Fibroblast of skin of left quadriceps (primary cell): ENCODE measurements around the gene SLC22A31.
"Not testable (repeated sequence)": the region's sequence is repeated elsewhere in the genome, so short reads cannot be mapped to it uniquely, and the experiment has no call there.

Source experiments
- DNase-seq, 2 experiments: peaks; one replicate each; pipeline ENCODE4 v3.0.0-alpha.2; 2013; ENCODE audit warnings: low read depth in 2 of 2

The SLC22A31 gene

DNA sequence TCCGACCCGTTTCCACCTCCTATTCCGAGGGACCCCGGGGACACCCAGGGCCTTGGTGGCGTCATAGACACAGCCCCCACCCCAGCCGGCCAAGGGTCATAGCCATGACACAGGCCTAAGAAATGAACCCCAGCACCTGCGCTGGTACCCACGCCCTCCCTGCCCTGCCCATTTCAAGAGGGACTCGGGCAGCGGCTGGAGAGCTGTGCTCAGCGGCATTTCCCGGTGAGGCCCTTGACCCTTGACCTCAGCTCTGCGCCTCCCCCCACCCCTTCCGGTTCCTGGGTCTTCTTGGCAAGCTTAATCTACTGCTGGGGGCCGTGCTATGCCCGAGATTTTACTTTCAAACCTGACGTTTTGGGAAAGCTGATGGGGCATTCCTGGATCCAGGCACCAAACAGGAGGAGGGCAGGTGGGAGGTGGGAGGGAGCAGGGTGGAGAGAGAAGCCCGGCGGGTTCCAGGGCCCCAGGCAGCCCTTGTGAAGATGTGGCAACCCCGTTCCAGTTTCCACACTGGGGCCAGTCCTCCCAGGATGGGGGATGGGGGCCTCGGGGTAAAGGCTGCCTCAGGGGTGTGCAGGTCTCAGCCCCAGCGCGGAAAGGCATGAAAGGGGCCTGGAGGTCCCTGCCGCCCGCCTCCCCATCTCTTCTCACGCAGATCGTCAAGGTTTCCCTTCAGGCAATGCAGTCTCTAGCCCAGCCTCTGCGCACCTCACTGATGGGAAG, at the start of gene SLC22A31:
Gene SLC22A31 (minus strand): TSS at position 414 of the 726 bp plus-strand sequence. CDS start 36 bp downstream, at position 378.
- no peak for DNase-seq

DNA sequence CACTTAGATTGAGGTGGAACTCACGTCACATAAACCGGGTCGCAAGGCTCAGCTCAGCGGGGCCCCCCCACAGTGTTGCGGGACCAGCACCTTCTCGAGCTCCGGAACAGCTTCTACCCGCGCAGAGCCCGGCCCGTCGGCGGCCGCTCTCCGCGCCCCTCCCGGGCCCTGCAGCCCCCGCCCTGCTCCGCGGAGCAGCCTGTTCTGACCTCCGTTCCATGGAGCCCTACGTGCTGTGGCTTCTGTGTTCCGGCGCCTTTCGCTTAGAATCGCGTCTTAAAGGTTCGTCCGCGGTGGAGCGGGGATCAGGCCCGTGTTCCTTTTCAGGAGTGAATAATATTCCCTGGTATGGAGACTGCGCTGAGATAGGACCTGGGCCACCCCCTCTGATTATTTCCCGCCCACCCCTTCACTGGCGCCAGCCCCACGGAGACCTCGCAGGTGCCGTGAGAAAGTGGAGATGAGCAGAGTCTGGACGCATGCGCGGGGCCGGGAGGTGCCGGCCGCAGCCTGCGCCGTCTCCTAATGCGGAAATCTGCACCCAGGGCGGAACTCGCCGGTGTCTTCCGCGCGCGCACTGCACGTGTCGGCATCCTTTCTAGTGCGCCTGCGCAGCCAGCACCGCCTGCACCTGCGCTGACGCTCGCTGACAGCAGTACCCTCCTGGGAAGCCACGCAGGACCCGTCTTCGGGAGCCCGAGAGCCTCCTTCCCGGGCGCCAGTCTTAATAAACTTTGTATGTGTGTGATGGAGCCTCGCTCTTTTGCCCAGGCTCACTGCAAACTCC, 48.1 kb upstream of the SLC22A31 start:
- no peak for DNase-seq

DNA sequence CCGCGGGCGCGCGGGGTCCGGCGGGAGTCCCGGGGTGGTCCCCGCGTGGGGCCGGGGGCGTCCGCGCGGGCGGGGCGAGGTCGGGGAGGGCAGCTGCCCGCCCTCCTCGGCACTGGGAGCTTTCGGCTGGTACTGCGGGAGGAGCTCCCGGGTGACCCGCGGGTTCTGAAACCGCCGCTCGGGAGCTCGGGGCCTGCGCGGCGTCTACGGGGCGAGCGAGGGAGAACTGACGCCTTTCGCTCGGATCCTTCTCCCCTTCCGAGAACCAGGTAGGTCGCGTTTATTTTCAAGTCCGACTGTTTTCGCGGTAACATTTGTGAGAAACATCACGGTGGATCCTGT, 47.4 kb upstream of the SLC22A31 start:
- not testable (repeated sequence) for DNase-seq

DNA sequence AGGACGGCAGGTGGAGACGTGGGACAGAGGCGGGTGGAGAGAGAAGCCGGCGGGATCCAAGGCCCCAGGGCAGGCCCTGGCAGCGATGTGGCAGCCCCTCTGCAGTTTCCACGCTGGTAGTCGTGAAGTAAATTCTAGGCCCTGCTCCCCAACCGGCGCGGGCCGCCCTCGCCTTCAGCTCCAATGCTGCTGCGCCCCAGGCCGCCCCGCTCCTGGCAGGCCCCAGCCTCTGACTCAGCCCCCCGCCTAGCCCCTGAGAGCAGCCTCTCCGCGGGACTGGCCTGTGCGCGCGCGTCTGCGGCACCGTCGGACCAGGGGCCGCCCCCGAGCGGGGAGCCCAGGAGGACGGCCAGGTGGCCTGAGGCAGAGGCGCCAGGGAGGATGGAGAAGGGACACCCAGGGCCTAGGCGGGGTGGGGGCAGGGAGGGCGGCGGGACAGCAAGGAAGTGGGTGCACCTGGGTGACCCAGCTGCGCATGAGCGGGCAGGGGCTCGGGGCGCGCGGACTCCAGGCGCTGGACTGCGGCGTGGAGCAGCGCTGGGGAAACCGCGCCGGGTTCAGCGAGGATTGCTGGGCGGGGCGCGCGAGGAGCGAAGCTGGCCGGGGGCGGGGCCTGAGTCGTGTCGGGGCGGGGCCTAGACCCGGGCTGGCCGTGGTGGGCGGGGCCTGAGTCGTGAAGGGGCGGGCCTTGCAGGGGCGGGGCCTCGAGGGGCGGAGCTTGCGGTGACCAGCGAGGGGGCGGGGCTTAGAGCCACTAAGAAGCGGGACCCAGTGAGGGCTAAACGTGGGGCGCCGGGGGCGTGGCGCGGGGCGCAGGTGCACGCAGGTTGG, 46.8 kb upstream of the SLC22A31 start:
- peak; percentile 40 to 59 for DNase-seq

DNA sequence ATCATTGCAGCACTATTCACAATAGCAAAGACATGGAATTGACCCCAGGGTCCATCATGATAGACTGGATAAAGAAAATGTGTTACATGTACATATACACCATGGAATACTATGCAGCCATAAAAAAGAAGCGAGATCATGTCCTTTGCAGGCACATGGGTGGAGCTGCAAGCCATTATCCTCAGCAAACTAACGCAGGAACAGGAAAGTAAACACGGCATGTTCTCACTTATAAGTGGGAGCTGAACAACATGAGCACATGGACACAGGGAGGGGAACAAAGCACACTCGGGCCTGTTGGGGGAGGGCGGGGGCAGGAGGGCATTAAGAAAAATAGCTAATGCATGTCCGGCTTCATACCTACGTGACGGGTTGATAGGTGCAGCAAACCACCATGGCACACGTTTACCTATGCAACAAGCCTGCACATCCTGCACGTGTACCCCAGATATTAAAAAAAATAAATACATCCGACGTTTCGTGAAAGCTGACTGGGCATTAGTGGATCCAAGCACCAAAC, 46.1 kb upstream of the SLC22A31 start:
- DNase-seq, result no peak

DNA sequence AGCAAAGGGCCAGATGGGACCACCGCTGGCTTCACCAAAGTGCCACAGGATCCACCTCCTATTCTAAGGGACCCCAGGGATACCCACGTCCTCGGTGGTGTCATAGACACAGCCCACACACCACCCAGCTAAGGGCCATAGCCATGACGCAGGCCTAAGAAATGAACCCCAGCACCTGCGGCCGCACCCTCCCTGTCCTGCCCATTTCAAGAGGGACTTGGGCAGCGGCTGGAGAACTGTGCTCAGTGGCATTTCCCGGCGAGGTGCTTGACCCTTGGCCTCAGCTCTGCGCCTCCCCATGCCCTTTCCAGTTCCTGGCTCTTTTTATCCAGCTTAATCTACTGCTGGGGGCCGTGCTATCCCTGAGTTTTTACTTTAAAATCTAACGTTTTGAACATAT, 44.4 kb upstream of the SLC22A31 start:
- DNase-seq, result no peak

DNA sequence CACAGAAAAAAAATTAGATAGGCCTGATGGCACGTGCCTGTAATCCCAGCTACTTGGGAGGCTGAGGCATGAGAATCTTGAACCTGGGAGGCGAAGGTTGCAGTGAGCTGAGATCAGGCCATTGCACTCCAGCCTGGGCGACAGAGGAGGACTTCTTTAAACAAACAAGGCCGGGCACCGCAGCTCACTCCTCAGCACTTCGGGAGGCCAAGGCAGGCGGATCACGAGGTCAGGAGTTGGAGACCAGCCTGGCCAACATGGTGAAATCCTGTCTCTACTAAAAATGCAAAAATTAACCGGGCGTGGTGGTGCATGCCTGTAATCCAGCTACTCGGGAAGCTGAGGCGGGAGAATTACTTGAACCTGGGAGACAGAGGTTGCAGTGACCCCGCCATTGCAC, 43.9 kb upstream of the SLC22A31 start:
- DNase-seq, result not testable (repeated sequence)

DNA sequence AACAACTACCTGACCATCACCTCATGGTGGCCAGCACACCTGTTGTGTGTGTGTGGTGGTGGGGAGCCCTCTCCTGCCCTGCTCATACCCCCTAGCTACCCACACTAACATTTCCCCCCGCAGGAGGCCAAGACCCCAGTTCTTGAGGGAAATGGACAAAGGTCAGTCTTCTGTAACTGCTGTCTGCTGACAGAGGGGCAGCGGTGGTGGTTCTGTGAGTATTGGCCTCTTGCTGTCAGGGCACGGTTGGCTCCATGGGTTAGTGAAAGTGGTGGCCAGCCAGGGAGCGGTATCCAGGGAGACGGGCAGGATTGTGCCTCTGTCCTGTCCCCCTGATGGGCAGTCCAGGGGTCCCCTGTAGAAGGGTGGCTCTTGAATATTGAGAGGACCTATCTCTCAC, 43.3 kb upstream of the SLC22A31 start:
- no peak for DNase-seq

DNA sequence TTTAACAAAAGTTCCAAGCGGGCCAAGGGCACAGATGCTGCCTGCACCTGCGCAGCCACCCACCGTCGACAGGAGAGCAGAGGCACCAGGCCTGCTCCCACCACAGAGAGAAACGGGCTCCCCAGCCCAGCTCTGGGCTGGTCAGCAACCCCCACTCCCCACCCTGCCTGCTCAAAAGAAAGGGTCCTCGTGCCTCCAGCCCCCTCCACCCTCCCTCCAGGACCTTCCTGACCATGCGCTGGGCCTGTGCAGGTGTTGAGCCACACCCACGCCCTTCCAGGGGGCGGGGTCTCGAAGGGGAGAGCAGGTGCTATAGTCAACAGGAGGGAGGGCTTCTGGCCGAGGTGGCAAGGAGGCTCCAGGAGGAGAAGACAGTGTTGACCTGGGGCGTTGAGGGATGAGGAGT, 42.5 kb upstream of the SLC22A31 start:
- no peak for DNase-seq

DNA sequence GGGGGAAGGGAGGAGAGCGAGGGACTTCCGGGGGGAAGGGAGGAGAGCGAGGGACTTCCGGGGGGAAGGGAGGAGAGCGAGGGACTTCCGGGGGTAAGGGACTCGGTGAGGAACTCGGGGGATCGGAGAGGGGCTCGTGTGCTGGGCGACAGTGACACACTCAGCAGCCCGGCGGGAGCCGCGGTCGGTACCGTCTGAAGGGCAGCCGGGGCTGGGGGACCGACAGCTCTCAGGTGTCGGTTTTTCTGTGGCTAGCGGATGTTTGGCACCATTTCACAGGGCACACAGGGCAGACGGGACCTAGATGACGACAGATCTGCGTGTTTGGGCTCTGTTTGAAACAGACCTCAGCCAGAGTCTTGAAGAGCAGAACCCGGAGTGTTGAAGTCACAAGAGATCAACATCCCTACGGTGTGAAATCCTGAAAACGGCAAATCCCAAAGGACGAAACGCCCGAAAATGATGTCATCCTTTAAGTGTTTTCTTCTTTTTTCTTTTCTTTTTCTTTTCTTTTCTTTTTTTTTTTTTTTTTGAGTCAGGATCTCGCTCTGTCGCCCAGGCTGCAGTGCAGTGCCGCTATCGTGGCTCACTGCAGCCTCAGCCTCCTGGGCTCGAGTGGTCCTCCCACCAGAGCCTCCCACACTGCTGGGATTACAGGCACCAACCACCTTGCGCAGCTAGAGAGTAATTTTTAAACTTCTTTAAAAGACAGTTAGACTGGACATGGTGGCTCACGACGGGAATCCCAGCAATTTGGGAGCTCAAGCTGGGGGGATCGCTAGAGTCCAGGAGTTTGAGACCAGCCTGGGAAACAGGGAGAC, 41.1 kb upstream of the SLC22A31 start:
- peak; percentile 46 to 51 for DNase-seq

DNA sequence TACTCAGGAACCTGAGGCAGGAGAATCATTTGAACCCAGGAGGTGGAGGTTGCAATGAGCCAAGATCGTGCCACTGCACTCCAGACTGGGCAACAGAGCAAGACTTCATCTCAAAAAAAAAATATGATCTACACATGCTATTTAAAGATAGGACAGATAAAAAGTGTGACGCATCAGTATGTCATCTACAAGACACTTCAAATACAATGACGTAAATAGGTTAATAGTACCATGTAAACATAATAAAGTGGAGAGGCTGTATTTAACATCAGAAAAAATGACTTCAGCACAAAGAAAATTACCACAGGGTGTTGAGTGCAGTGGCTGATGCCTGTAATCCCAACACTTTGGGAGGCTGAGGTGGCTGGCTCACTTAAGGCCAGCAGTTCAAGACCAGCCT, 37.4 kb upstream of the SLC22A31 start:
- no peak for DNase-seq

DNA sequence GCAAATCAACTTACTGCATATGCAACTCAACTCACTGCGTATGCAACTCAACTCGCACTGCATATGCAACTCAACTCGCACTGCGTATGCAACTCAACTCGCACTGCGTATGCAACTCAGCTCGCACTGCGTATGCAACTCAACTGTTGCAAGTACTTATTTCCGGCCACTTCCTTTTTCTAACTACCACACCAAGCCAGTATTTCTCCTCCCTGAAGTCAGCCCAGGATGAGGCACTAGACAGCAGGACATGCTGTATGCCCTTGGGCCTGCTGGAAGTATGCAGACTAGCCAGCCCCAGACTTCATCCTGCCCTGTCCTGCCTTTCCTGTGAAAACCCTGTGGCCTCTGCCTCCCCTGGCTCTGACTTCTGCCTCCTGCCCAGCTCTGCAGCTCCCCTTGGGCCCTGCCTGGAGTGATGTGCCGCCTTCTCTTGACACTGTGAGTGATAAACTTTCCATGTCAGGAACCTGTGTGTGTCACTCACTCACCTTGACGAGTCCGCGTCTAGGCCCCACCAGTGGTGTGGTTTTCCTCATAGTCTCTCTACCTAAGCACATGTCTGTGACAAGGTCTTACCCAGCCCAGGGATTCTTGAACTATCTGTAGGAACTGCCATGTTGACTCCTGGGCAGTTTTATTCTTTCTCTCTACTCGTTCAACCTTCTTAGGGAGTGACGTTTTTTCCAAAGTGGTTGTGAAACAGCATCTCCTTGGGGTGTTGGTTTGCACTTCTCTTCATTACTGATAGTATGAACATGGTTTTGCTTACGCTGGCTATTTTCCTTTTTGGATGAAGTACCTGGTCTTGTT, 33.5 kb upstream of the SLC22A31 start:
- no peak for DNase-seq

DNA sequence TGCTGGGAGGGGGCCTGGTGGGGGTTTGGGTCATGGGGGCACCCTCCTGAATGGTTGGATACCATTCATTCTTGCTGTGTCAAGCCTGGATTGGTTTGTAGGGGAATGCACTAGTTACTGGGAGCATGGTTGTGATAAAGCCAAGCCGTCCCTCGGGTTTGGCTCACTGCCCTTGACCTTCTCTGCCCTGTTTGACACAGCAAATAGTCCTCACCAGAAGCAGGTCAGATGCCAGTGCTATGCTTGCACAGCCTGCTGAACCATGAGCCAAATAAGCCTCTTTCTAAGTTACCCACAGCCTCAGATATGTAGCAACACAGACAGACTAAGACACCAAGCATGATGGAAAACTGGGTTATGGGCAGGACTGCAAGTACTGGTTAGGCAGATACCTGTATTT, 31.8 kb upstream of the SLC22A31 start:
- no peak for DNase-seq

DNA sequence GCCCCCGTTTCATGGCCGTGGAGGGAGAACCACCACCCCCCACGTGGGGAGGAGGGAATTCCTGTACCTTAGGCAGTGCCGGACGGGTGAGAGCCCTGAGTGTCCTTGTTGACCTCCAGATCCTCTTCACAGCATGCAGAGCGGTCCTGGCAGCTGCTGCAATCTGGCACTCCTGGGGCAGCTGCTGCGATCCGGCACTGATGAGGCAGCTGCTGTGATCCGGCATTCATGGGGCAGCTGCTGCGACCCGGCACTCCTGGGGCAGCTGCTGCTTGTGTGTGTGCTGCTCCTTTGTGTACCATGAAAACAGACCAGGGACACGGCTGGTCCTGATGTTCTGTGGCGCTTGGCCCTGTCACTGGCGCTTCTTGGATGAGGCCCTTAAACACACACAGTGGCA, 29.9 kb upstream of the SLC22A31 start:
- DNase-seq, result no peak

DNA sequence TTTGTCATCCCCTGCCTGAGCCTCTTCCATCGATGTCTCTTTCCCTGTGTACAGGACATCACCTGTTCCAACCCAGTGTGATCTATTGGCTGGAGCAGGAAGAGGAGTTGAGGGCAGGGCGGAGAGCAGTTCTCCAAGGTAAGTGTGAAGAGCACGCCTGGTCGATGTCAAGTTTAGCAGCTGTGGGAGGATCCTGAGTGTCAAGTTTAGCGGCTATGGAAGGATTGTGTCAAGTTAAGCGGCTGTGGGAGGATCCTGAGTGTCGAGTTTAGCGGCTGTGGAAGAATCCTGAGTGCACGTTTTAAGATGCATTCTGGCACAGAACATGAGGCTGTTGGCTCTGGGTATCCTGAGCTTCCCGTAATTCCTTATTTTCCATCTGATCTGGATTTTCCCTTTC, 24.3 kb upstream of the SLC22A31 start:
- no peak for DNase-seq

DNA sequence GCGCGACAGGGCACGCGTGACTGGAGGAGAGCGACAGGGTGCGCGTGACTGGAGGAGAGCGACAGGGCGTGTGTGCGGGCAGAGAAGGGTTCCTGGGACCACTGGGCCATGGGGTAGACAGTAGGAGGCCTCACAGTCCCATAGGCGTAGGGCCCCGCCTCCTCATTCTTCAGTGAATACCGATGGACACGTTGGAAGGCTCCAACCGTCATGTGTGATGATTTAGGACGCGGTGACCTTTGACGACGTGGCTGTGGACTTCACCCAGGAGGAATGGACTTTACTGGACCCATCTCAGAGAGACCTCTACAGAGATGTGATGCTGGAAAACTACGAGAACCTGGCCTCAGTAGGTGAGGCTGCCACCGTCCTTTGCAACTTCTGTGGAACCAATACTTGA, 22.6 kb upstream of the SLC22A31 start:
- no peak for DNase-seq

DNA sequence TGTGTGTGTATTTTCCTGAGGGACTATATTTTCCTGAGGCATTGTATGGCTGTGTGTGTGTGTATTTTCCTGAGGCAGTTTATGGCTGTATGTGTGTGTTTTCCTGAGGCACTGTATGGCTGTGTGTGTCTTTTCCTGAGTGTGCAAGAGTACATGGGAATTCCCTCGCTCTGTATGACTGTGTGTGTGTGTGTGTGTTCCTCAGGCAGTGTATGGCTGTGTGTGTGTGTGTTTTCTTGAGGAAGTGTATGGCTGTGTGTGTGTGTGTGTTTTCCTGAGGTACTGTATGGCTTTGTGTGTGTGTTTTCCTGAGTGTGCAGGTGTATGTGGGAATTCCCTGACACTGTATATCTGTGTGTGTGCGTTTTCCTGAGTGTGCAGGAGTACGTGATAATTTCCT, 21.3 kb upstream of the SLC22A31 start:
- no peak for DNase-seq

DNA sequence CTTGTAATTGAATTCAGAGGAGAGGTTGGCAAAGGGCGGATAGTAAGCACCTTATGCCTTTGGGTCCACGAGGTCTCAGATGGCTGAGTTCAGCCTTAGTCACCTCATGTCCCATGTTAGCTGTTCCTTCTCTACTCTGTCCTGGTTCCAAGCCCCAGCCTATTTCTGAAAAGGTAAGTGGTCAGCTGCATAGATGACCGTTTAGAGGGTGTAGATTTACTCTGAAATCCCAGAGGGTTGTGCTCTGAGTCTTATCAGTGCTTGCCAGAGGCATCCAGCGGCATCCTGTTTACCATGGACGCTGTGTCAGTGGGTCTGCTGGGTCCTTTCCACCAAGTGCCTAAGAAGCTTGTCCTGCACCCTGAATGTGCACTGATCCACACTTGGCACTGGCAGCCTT, 19.0 kb upstream of the SLC22A31 start:
- DNase-seq, result no peak

DNA sequence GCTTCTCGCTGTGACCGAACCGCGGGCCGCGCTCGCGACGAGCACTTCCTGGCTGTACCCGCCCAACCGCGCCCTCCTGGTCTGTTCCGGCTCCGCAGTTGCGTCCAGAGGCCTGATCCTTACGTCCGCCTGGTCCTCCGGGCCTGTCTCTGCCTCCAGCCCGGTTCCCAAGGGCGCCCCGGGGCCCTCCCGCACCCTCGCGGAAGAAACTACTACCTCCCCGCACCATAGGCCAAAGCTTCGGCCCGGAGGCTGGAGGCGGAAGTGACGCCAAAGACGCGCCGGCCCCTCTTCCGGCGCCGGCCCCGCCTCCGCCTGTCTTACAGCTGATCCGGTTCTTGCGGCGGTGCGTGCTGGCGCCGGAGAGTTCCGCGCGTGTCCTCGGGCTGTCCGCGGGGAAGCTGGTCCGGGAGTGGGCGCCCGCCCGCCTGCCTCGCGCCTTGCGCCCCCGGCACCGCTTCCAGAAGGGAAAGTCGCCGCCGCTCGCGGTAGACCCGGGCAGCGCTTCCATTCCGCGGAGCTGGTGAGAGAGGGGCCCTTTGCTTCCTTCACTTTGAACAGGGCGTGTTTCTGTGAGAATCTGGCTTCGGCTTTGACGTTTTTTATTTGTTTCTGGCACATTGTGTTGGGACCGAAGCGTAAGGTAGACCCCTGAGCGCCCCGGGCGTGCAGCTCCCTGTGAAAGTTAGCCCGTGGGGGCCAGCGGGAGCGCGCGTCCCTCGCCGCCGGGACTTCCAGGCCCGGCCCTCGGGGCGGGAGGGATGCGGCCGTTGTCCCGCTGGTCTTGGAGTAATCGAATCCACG, 17.3 kb upstream of the SLC22A31 start, which contains the start of gene ZNF778:
Gene ZNF778 (plus strand): TSS at position 316 of the 804 bp plus-strand sequence. CDS start 3,425 bp downstream, outside the sequence.
- peak; percentile 38 to 39 for DNase-seq

DNA sequence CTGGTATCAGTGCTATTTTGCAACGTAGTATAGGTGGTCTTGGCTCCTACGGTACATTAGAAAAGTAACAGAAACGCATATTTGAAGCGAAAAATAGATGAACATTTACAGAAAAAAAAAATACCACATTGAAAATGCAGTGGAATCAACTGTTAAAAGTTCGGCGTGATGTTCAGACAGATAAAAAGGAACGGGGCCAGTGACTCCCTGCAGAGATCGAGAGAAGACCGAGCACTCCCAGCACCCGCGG, 16.7 kb upstream of the SLC22A31 start:
- DNase-seq, result no peak
